Measurements from ENCODE around the gene TP53I11. TPM values are rescaled to one million over a fixed set of nuclear protein-coding genes. Genes with fewer than 3 reads are reported as not detected.

The TP53I11 gene
- total and polyA plus RNA-seq, 9 of the 15 experiments (the other 6 are each of a cell fraction or from before 2014, with no cell fraction given), result 0.14 to 2.5 (median 1.2) TPM; not detected in 2

- Histone ChIP-seq H3K9ac (ENCODE audit: insufficient read depth in 1 of 2, low read depth in 2 of 2, low read length in 2 of 2) (no peak overlapping the region), H3K9me3 (replicated peaks; ENCODE audit: control insufficient read depth, insufficient read depth, low read depth, low read length) (no peaks in the 10 kb centered on the region), H3K27ac (ENCODE audit: extremely low read depth, low read depth, low read length) (no peak overlapping the region), H2AFZ (ENCODE audit: low read depth, low read length) (no peak overlapping the region), H3K4me1 (replicated peaks in 1 of 2; ENCODE audit: control insufficient read depth in 2 of 2, insufficient read depth in 2 of 2, low read length in 2 of 2) (no peaks in the 10 kb centered on the region; a peak in 2 of 5 replicates), H3K4me3 (no peak overlapping the region), H3K27me3 (ENCODE audit: control insufficient read depth in 2 of 2, insufficient read depth in 2 of 2, low read length in 2 of 2) (peaks cover 0 to 16% of the 10 kb centered on the region in 2 experiments; a peak in 2 of 5 replicates), H3K9me1 (ENCODE audit: control insufficient read depth, insufficient read depth, low read length) (no peaks in the 10 kb centered on the region), H3K4me2 (ENCODE audit: insufficient read depth, low read length) (no peak overlapping the region), H3K36me3 (ENCODE audit: control insufficient read depth, insufficient read depth, low read length) (no peaks in the 10 kb centered on the region), H3K79me2 (ENCODE audit: control insufficient read depth, insufficient read depth, low read length) (no peaks in the 10 kb centered on the region), H4K20me1 (replicated peaks; ENCODE audit: control insufficient read depth, insufficient read depth, low read length) (no peaks in the 10 kb centered on the region)
- FAIRE-seq, result no peak
- TF ChIP-seq ZBTB2 (IDR thresholded peaks at IDR 0.05), result no peak
- TF ChIP-seq BCL6 (CRISPR knock-in tag; IDR thresholded peaks at IDR 0.05), result no peak
- no peak for TF ChIP-seq PRDM10 (IDR thresholded peaks at IDR 0.05; ENCODE audit: partially characterized antibody)
- no peak for TF ChIP-seq THRB (CRISPR knock-in tag; conservative IDR thresholded peaks at IDR 0.05)
- TF ChIP-seq HDAC8 (tag; IDR thresholded peaks at IDR 0.05), result no peak
- no peak for TF ChIP-seq ZKSCAN8 (CRISPR knock-in tag; IDR thresholded peaks at IDR 0.05)
- POLR2A ChIA-PET, result no interaction called here
- no peak for DNase-seq (ENCODE audit: extremely low read depth in 1 of 4, low spot score in 3 of 4)
- no TSS peak for BruUV-seq (replicated peaks)
- intact Hi-C loops (cut with micrococcal nuclease) (no loop called here), in situ Hi-C loops (cut with MboI) (no loop called here)
- WGBS (ENCODE audit: insufficient coverage, low coverage, missing lambda C conversion rate), result 3% methylated on average over 7 of the region's 7 CpGs
- ATAC-seq, result no peak
- CTCF ChIA-PET (ENCODE audit: low intra/inter-chr PET ratio), result interaction anchor here (0.7 kb wide), 1 partner anchor 280 kb away, joined by 3 read pairs; no protein-coding TSS in a partner anchor
These were observed 49.5 kb downstream of the TP53I11 start for GRCh38 chr11:44901120-44901633.

All from K562 (cell line).